Spinal cord (tissue), 10 donors: ENCODE data around the gene HPSE2. TPM values are rescaled to one million over a fixed set of nuclear protein-coding genes. Genes with fewer than 3 reads are reported as not detected.

Source experiments
- DNase-seq, 6 donors: peaks; one replicate each; pipeline versions ENCODE4 v3.0.0 to v3.0.0-alpha.2; 2013 to 2015; ENCODE audit warnings: low spot score in 6 of 6, low read depth in 4 of 6
- H3K27ac ChIP-seq: one replicate; pipeline ENCODE4 v1.5.1; 2013; ENCODE audit warnings: low read depth, low read length, control low read depth
- H3K27me3 ChIP-seq: one replicate; pipeline ENCODE4 v1.6.1; 2013; ENCODE audit warnings: low read length; ENCODE audit not compliant: control insufficient read depth, insufficient read depth
- H3K36me3 ChIP-seq: one replicate; pipeline ENCODE4 v1.6.1; 2013; ENCODE audit warnings: low read length; ENCODE audit not compliant: control insufficient read depth, insufficient read depth
- H3K4me1 ChIP-seq: one replicate; pipeline ENCODE4 v1.6.1; 2013; ENCODE audit warnings: low read length; ENCODE audit not compliant: control insufficient read depth, insufficient read depth
- H3K4me3 ChIP-seq: one replicate; pipeline ENCODE4 v1.5.1; 2013; ENCODE audit warnings: low read depth, low read length, control low read depth
- H3K9me3 ChIP-seq: one replicate; pipeline ENCODE4 v1.6.1; 2013; ENCODE audit warnings: low read length; ENCODE audit not compliant: control insufficient read depth, insufficient read depth
- WGBS: methylation state at CpG from one replicate; pipeline ENCODE4 v1.1.5; 2013; ENCODE audit warnings: missing lambda C conversion rate; ENCODE audit not compliant: insufficient coverage; 5-methylcytosine and 5-hydroxymethylcytosine counted together
- polyA plus RNA-seq, 2 donors: library from polyadenylated mRNA; unstranded; fragments of 120-200 nt; gene quantifications; one replicate each; pipeline ENCODE4 v1.2.1, GENCODE V29; 2013; ENCODE audit not compliant: insufficient read length in 2 of 2
- small RNA-seq: library from RNA; depleted of rRNA; stranded (forward); fragments of <200 nt; gene quantifications from one replicate; pipeline ENCODE3, GENCODE V24; 2014; ENCODE audit warnings: low replicate concordance
- total RNA-seq, 2 donors: library from RNA; depleted of rRNA in 1 of 2; stranded (reverse); fragments of 120-200 nt in 1 of 2; fragments of >200 nt in 1 of 2; gene quantifications; one replicate each; pipeline versions ENCODE4 v1.2.3 to v1.2.4, GENCODE V29; 2013 to 2014
- donor health status: healthy.

Gene HPSE2
- total and polyA plus RNA-seq, 4 donors: 0.28 to 1.1 (median 0.93) TPM

DNA sequence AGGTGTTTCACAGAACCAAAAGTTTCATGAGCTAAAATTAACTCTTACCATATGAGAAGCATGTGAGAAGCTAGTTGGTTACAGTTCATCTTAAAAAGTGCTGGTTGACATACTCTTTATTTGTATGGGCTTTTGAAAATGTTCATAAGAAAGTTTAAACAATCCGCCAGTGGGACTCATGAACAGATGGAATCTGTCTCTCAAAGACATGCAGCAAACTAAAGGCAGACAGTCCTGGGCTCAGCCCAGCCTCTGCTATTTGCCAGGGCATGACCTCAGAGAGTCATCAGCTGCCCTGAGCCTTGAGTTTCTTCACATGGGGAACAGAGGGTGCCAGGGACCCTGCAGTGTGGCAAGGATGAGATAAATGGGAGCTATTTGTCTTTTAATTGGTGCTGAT, 823.9 kb downstream of the HPSE2 start:
- no peak overlapping the region for H3K4me3 ChIP-seq
- no peaks in the 10 kb centered on the region for H3K9me3 ChIP-seq
- H3K27me3 ChIP-seq: no peaks in the 10 kb centered on the region
- H3K36me3 ChIP-seq: peaks cover 11% of the 10 kb centered on the region
- DNase-seq: no peak
- peaks cover 17% of the 10 kb centered on the region for H3K4me1 ChIP-seq
- whole genome bisulfite sequencing: 90% methylated on average over 1 of the region's 1 CpG
- no peak overlapping the region for H3K27ac ChIP-seq

DNA sequence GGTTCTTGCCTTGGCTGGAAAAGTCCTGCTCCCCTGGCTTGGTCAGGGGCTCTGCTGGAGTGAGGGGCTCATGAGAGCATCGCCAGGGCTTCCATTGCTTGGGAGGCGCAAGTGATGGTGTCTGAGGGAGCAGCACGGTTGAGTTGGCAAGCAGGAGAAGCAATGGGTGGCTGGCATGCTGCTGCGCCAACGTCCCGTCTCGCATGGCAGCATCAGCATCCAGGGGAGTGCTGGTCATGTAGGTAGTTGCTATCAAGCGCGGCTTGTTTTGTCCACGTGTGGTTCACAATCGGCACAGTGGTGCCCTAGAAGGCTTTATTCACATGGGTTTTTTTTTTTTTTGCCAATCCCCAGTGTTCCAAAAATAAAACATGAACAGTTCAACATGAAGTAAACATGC, 824.5 kb downstream of the HPSE2 start:
- WGBS: 90% methylated on average over 10 of the region's 11 CpGs
- Histone ChIP-seq H3K9me3 (no peaks in the 10 kb centered on the region), H3K27me3 (no peaks in the 10 kb centered on the region), H3K4me3 (no peak overlapping the region), H3K27ac (no peak overlapping the region), H3K4me1 (peaks cover 17% of the 10 kb centered on the region), H3K36me3 (peaks cover 6% of the 10 kb centered on the region)
- no peak for DNase-seq

DNA sequence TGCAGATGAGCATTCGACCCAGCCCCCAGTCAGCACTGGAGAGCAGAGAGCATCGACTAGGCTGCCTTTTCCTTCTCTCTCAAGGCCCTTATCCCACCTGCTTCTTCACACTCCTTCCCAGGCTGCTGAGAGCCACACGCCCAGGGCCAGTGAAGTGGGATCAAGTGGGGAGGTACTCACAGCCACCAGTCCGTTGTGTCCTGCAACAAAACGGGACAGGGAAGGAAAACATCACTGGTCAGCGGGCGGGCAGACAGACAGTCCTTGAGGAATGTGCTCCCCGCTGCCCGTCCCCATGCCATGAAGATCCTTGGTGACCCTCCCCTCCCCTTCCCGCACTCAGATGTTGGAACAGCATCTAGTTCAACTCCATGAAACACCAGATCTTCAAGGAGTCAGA, 824.9 kb downstream of the HPSE2 start:
- Histone ChIP-seq H3K27me3 (no peaks in the 10 kb centered on the region), H3K4me1 (peaks cover 17% of the 10 kb centered on the region), H3K9me3 (no peaks in the 10 kb centered on the region), H3K4me3 (no peak overlapping the region), H3K36me3 (peaks cover 6% of the 10 kb centered on the region), H3K27ac (no peak overlapping the region)
- 88% methylated on average over 6 of the region's 10 CpGs for WGBS
- no peak for DNase-seq

DNA sequence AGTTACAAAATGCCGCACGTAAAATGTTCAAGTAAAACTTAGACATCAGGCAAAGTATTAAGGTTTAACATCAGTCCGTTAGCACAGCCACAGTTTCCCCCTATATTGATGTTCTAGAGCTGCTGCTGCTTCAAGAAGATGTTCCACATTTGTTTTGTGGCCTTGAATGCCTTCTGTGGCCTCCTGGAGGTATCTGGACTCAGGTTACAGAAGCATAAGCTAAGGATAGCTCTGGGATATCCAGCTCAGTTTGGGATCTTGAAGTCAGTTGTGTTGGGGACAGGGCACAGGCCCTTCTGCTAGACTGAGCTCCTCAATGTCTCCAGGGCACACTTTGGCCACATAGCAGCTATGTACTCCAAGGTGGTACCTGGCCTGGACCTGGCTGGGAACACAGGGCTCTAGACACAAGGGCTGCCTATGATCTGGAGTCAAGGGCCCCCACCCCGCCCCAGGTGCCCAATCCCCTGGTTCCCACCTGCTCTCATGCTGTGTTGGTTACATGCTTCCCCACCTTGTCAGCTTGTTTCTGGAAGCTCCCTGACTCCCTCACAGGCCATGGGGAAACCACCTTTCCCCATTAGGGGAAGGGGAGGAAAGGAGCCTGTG, 825.4 kb downstream of the HPSE2 start:
- Histone ChIP-seq H3K4me1 (peaks cover 13% of the 10 kb centered on the region), H3K36me3 (peaks cover 6% of the 10 kb centered on the region), H3K4me3 (no peak overlapping the region), H3K27me3 (no peaks in the 10 kb centered on the region), H3K9me3 (no peaks in the 10 kb centered on the region), H3K27ac (no peak overlapping the region)
- 89% methylated on average over 1 of the region's 4 CpGs for WGBS
- no peak for DNase-seq

DNA sequence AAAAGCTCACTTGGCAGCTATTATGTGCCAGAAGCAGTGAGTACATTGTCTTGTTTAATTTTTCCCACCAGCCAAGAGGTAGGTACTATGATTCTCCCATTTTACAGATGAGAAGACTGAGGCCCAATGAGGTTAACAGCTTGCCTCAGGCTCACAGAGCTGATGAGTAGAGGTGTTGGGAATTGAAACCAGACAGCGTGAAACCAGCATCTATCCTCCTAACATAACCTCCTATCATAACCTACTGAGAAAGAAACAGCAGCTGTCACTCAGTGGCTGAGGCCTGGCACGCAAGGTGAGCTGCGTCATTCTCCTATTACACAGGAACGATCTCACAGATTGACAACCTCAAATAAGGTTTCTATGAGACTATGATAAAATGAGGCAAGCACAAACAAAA, 826.9 kb downstream of the HPSE2 start:
- no peaks in the 10 kb centered on the region for H3K9me3 ChIP-seq
- H3K4me3 ChIP-seq: no peak overlapping the region
- DNase-seq: no peak
- H3K27ac ChIP-seq: no peak overlapping the region
- H3K4me1 ChIP-seq: peaks cover 6% of the 10 kb centered on the region
- H3K36me3 ChIP-seq: peaks cover 8% of the 10 kb centered on the region
- WGBS: no CpG with 5 or more reads among the region's 4 CpGs
- H3K27me3 ChIP-seq: no peaks in the 10 kb centered on the region

DNA sequence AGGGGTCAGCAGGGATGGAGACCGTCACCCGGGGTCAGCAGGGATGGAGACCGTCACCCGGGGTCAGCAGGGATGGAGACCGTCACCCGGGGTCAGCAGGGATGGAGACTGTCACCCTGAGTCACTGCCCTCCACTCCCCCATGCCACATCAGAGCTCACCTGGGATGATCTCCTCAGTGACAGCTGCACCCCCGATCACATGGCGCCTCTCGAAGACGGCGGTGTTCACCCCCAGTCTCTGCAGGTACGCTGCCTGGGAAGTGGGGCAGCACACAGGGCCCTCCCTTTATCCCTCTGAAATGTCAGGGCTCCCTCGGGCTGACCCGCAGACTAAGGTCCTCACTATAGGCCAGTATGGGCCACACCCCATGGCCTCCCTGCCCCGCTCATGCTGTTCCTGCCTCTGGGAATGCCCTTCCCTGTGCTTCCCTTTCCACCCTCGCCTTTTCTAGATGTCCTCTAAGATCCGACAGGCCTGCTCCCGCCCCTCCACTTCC, 827.9 kb downstream of the HPSE2 start:
- H3K27ac ChIP-seq: no peak overlapping the region
- H3K4me3 ChIP-seq: no peak overlapping the region
- DNase-seq: no peak
- WGBS: 91% methylated on average over 18 of the region's 18 CpGs
- peaks cover 13% of the 10 kb centered on the region for H3K36me3 ChIP-seq
- no peaks in the 10 kb centered on the region for H3K27me3 ChIP-seq
- H3K4me1 ChIP-seq: peaks cover 6% of the 10 kb centered on the region
- no peaks in the 10 kb centered on the region for H3K9me3 ChIP-seq

Small RNAs within 50 kb of the gene (small RNA-seq; reads per million reads assigned to genes)
- gene MIR4685: not detected
- gene MIR6507: not detected

Other genes starting within 250 kb of the HPSE2 start
- 1 to 10 TPM; 1.6 to 7.5 TPM for gene CNNM1, start 93.5 kb upstream of the HPSE2 start, total RNA-seq
- 1 to 10 TPM; 6.5 to 6.7 TPM for gene CNNM1, start 93.5 kb upstream of the HPSE2 start, polyA plus RNA-seq
- 10 to 100 TPM; 38.0 to 67.7 TPM for gene GOT1, start 194.8 kb upstream of the HPSE2 start, total RNA-seq
- gene GOT1, start 194.8 kb upstream of the HPSE2 start, polyA plus RNA-seq: 100 to 1,000 TPM; 105 to 115 TPM